ENCODE results near the gene VIM.
A peak's percentile ranks its signal among the peaks of the same experiment; 100 is the strongest.

VIM gene

GRCh38 chr10:17209881-17210280, 18.2 kb upstream of the VIM start:
- DNase-seq (ENCODE audit: low read depth in 2 of 2), result no peak

DNA sequence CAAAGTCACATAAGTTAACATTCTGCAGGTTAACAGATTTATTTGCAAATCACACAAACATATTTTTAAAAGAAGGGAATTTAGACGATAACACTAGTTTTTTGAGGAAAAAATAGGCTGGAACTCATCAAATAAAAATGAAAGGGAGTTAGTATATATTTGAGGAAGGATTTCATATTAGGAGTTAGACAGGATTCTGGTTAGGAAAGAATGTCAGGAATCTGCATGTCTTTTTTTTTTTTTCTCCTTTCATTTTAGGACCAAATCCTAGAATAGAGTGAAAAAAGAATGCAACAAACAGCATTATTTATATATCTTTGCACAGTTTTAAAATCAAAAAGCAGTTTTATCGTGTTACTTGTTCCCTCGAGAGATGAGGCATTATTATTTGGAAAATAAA, 17.7 kb upstream of the VIM start:
- no peak for DNase-seq (ENCODE audit: low read depth in 2 of 2)

DNA sequence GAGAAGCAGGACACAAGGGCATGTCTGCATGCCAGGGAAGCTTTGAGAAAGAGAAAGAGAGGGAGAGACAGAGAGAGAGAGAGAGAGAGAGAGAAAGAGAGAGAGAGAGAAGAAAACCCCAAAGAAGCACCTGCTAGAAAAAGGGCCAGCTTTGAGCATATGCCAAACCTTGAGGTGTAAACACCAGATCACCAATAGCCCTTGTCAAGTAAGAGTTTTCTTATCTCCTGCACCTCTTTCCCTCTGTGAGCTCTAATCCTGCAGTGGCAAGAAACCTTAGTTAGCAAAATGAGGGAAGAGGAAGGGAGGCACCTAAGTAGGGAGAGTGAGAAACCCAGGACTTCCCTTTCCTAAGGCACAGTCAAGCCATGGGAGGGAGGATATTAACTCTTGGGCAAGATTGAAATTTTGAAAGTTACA, 15.2 kb upstream of the VIM start:
- DNase-seq (ENCODE audit: low read depth in 2 of 2), result no peak

- no peak for DNase-seq (ENCODE audit: low read depth in 2 of 2)
These were observed 14.2 kb upstream of the VIM start for GRCh38 chr10:17213646-17214349.

DNA sequence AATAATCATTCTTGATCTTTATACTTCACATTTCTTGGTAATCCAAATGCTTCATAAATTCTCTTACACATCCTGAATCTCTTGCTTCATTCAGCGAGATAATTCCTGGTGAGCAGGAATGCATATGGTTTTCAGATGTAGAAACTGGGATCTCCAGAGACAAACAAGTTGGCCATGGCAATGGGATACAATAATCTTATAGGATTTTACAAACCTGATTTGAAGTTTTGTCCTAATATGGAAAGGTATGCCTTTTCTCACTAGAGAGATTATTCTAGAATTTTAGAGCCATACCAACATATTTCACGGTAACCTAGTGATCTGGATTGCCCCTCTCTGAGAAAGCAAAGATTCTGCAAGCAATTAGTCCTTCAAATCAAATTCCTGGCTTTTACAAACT, 13.5 kb upstream of the VIM start:
- DNase-seq (ENCODE audit: low read depth in 2 of 2), result no peak

DNA sequence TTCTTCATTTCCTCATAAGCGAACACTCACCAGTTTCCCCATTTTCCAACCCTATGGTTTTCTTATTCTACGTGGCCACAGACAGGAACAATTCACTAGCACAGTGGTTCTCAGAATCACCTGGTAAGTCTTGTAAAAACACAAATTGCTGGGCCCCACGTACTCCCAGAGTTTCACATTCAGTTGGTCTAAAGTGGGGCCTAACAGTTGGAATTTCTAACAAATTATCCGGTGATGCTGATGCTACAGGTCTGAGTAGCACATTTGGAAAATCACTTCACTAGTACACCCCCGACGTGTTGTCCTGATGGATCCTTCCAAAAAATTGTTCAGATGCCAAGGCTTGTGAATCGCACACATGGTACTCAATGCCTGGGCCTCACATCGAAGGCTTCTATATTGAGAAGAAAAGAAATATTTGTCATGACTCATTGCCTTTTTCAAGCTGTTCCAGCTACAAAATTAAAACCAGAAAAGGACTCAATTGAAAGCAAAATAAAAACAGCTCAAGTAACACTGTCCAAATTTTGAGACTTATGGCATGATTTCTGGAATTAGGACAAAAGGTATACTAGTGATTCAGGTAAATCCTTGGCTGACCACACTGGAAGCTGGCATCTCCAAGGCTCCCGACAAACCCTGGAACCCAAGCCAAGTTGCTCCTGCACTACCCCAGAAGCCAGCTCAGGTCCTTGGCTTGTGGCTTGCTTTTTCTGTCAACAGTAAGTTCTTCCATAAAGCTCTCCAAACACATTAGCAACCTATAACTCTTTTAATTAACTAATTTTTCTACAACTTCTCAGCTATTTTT, 12.9 kb upstream of the VIM start:
- DNase-seq (ENCODE audit: low read depth in 2 of 2), result no peak

DNA sequence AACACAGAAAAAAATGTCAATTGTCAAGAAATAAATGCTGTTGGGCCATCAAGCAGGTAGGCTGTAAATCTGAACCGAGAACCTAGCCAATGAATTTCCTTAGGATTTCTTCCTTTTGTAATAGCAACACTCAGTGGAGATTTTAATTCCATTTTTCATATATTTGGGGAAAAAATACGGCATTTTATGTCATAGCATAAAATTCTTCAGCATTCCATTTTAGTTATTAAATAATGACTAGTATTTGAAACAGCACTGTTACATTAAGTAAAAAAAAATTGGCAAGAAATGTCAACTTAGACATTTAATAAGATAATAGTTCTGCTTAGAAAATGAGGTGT, 12.3 kb upstream of the VIM start:
- no peak for DNase-seq (ENCODE audit: low read depth in 2 of 2)

GRCh38 chr10:17216217-17216900, 11.7 kb upstream of the VIM start:
- no peak for DNase-seq (ENCODE audit: low read depth in 2 of 2)

GRCh38 chr10:17216901-17217395, 11.1 kb upstream of the VIM start:
- no peak for DNase-seq (ENCODE audit: low read depth in 2 of 2)

- DNase-seq (ENCODE audit: low read depth in 2 of 2), result no peak
These were observed 10.3 kb upstream of the VIM start for GRCh38 chr10:17217631-17218232.

DNA sequence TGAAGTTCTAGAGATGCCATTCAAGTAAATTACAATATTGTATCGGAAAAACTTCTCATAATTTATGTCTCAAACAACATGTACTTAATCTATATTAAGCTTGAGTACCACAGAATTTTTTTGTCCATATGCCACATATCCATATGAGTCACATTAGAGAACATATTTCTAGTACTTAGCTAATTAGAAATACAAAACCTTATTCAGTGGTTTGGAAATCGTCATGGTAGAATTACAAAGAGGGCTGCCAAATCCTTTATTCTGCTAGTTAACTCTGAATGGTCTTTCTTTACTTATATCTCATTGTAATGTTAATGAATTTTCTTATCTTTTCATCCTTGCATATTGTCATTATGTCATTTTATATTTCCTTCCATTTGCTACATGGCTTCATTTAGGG, 9.0 kb upstream of the VIM start:
- DNase-seq (ENCODE audit: low read depth in 2 of 2), result no peak

DNA sequence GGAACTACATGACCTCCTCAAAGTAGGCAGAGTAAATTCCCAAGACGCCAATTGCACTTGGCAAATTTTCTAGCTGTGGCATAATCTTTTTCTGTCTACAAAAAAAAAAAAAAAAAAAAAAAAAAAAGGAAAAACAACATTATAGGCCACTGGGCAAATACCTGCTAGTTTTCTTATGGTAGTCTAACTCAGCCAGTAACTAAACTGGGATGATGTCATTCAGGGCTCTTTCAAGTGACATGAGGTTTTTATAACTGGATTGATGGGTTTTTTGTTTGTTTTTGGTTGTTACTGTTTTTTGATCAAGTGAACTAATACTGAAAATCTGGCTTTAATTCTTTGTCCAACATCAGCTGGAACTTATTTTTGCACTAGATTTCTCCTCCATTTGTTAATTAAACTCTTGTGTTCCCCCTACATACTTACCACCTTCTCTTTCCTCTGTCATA, 7.4 kb upstream of the VIM start:
- DNase-seq (ENCODE audit: low read depth in 2 of 2), result no peak

DNA sequence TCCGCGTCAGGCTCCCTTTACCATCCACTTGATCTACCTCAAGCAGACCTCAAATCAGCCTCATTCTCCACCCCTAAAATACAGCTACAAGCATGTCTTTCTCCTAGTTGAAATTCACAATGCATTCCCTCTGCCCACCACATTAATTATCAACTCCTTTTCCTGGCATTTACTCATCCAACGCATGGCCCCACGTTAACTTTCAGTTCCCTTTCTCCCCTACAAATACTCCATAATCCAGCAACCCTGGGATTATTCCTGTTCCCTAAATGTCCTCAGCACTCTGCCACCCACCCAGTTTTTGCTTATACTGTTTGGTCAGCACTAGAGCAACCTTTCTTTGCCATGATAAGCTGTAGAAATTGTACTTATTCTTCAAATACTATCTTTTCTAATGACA, 5.7 kb upstream of the VIM start:
- DNase-seq (ENCODE audit: low read depth in 2 of 2), result no peak

DNA sequence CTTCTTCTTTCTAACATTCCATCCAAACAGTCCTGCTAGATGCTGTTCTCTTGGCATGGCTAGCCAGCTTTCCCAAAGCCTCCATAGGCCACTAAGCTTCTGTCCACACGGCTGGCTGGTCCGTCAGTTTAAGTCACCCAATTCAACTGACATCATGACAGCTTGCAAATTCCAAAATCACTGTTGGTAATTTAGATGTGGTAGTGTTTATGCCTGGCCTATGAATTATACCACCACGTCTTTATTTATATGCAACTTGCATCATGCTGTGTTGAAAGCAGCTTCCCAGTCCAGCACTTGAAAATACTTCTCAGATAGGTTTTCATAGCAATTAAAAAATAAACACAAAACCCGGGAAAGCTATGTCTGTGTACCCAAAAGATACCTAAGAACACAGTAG, 2.2 kb upstream of the VIM start:
- DNase-seq (ENCODE audit: low read depth in 2 of 2), result no peak

DNA sequence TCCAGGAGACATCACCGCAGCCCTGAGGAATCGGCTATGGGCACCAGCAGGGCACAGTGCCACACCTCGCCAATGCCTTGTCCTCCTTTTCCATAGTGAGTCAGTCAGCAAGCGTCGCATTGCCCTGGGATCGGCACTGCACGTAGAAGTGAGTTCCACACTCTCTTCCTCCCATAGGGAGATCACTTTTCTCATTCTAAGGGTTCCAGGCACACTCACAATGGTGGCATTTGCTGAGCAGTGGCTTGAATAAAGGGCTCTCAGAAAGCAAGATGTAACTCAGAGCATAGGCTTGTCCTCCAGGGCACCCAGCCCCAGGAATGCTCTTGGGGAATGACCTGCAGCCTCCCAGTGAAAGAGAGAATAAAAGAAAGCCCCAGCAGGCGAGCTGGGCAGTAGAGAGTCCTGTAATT, 1.1 kb upstream of the VIM start:
- no peak for DNase-seq (ENCODE audit: low read depth in 2 of 2)

DNA sequence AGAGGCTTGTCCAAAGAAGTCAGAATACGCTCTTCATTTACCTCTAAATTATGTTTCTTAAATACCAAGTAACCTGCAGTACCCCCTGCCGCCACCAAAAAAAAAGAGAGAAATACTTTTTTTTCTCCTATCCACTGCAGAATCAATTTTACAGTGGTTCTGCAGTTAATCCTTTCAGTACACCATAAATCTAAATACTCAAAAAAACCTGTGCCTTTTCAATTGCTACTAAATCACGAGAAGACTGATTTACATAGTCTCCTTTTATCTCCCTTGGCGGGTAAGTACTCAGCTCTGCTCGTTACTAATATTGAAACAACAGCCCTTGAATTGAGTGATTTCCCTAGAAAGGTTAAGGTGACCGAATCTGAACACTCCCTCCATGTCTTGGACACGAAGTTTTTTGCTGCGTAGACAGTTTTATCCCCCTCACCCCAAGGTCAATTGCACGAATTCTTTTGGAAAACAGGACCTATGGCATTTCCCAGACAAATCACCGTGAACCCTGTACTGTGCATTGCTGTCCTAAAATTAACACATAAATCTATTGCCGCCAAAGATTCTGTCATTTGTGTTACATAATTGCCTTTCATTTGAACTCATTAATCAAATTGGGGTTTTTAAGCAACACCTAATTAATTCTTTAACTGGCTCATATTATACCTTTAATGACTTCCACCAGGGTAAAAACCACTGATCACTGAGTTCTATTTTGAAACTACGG, 512 bp upstream of the VIM start:
- no peak for DNase-seq (ENCODE audit: low read depth in 2 of 2)

GRCh38 chr10:17229016-17229716, 1.1 kb downstream of the VIM start:
- peak; percentile 35 to 81 for DNase-seq (ENCODE audit: low read depth in 2 of 2)

DNA sequence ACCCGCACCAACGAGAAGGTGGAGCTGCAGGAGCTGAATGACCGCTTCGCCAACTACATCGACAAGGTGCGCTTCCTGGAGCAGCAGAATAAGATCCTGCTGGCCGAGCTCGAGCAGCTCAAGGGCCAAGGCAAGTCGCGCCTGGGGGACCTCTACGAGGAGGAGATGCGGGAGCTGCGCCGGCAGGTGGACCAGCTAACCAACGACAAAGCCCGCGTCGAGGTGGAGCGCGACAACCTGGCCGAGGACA, 1.6 kb downstream of the VIM start:
- DNase-seq (ENCODE audit: low read depth in 2 of 2), result no peak

DNA sequence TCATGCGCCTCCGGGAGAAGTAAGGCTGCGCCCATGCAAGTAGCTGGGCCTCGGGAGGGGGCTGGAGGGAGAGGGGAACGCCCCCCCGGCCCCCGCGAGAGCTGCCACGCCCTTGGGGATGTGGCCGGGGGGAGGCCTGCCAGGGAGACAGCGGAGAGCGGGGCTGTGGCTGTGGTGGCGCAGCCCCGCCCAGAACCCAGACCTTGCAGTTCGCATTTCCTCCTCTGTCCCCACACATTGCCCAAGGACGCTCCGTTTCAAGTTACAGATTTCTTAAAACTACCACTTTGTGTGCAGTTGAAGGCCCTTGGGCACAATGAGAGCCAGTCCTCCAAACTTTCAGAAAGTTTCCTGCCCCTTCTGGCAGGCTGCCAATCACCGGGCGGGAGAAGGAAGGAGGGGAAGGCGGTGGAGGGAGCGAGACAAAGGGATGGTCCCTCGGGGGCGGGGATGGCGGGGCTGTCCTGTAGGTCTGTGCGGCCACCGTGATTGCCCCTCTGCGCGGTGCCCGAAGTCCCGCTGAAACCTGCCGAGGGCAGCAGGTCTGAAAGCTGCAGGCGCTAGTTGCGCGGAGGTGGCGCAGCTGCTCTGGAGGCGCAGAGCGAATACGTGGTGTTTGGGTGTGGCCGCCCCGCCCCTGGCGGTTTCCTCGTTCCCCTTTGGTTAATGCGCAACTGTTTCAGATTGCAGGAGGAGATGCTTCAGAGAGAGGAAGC, 2.1 kb downstream of the VIM start:
- peak; percentile 72 to 75 for DNase-seq (ENCODE audit: low read depth in 2 of 2)

GRCh38 chr10:17231788-17232187, 3.7 kb downstream of the VIM start:
- no peak for DNase-seq (ENCODE audit: low read depth in 2 of 2)
